ENCODE measurements around the gene FOLR3. TPM values are rescaled to one million over a fixed set of nuclear protein-coding genes. Genes with fewer than 3 reads are reported as not detected.

The FOLR3 gene
- total RNA-seq, 2 donors from 2014 or later: not detected

DNA sequence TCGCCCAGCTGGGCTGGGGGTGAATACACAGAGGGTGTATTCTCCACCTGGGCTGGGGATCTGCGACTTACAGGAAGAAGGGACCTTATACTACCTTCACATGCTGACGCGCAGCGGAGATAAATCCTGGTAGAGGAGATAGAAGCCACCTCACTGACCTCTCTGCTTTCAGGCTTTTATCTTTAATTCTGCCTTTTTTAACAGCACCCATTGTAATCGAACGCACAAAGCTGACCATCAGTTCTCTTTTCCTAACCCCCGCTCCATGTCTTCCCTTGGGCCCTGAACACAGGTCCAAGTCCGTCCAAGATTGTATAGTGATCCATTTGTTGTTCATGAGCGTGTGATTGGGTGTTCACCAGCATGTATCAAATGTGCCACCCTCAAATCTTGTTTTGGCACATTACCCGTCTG lies 31.8 kb upstream of the FOLR3 start:
- Histone ChIP-seq H3K27me3 (no peaks in the 10 kb centered on the region), H3K27ac (peak overlapping the region; percentile 74 to 95 (median 86)), H3K4me1 (peaks cover 27% of the 10 kb centered on the region), H3K9me3 (no peaks in the 10 kb centered on the region), H3K36me3 (replicated peaks in 1 of 2; ENCODE audit: insufficient read depth in 1 of 2, low read depth in 2 of 2) (peaks cover 2 to 3% of the 10 kb centered on the region in 2 donors), H3K4me3 (no peak overlapping the region)
- intact Hi-C loops (cut with DNase I): no loop called here
- WGBS, 2 donors: 74 to 77% methylated on average over 11 of the region's 11 CpGs
- ATAC-seq (no peak), DNase-seq (no peak)
- TF ChIP-seq, protein P1, sequence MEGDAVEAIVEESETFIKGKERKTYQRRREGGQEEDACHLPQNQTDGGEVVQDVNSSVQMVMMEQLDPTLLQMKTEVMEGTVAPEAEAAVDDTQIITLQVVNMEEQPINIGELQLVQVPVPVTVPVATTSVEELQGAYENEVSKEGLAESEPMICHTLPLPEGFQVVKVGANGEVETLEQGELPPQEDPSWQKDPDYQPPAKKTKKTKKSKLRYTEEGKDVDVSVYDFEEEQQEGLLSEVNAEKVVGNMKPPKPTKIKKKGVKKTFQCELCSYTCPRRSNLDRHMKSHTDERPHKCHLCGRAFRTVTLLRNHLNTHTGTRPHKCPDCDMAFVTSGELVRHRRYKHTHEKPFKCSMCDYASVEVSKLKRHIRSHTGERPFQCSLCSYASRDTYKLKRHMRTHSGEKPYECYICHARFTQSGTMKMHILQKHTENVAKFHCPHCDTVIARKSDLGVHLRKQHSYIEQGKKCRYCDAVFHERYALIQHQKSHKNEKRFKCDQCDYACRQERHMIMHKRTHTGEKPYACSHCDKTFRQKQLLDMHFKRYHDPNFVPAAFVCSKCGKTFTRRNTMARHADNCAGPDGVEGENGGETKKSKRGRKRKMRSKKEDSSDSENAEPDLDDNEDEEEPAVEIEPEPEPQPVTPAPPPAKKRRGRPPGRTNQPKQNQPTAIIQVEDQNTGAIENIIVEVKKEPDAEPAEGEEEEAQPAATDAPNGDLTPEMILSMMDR (IDR thresholded peaks at IDR 0.05): no peak
- TF ChIP-seq POLR2A (IDR thresholded peaks at IDR 0.05): no peak

- WGBS, 2 donors: 87 to 92% methylated on average over 12 to 14 of the region's 14 CpGs
- ATAC-seq (no peak), DNase-seq (no peak)
Observed at GRCh38 chr11:72105888-72106287, 29.6 kb upstream of the FOLR3 start, which contains the start of gene TOMT. Gene TOMT, plus strand, starts transcription at chr11:72105924. Its CDS starts 28 bp downstream, at chr11:72105952.

DNA sequence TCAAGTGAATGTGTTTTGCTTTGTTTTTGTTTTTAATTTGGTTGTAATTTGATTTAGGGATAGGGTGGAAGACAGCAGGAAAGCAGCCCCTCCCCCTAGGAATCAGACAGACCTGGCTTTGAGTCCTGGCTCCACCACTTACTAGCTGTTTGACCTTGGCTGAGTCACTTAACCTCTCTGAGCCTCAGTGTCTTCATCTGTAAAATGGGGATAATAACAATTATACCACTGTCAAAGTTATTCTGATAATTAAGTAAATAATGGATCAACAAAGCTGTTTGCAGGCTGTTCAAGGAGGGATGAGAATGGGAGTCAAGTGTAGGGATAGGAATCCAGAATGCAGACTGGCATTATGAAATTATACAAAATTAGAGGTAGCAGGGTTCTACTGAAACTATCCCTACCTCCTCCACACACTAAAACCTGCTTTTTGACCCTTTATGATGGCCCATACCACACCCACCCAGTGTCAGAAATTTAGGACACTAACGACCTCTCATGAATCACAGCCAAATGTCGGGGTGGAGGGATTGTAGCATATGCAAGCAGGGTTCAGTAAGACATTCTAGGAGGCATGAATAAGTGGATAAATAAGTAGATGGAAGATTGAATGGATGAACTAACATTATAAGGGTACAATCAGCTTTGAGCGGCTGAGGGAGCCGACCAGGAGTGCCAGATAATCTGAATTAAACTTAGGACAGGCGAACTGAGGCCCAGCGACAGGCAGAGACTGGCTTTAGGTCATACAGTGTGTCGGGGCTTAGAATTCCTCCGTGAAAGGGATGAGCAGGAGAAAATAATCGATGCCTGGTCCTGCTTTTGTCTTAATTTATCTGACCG lies 24.0 kb upstream of the FOLR3 start:
- no peak for DNase-seq

More at GRCh38 chr11:72105888-72106287, 29.6 kb upstream of the FOLR3 start, which contains the start of gene TOMT:
- Histone ChIP-seq H3K27ac (no peak within 1 kb of the TSS), H3K9me3 (no peaks in the 10 kb centered on the region), H3K4me1 (peaks cover 21% of the 10 kb centered on the region), H3K27me3 (no peaks in the 10 kb centered on the region), H3K4me3 (no peak within 1 kb of the TSS), H3K36me3 (replicated peaks in 1 of 2; ENCODE audit: insufficient read depth in 1 of 2, low read depth in 2 of 2) (no peaks in the 10 kb centered on the region)
- TF ChIP-seq, protein P1 (IDR thresholded peaks at IDR 0.05): no peak
- intact Hi-C loops (cut with DNase I): no loop called here

DNA sequence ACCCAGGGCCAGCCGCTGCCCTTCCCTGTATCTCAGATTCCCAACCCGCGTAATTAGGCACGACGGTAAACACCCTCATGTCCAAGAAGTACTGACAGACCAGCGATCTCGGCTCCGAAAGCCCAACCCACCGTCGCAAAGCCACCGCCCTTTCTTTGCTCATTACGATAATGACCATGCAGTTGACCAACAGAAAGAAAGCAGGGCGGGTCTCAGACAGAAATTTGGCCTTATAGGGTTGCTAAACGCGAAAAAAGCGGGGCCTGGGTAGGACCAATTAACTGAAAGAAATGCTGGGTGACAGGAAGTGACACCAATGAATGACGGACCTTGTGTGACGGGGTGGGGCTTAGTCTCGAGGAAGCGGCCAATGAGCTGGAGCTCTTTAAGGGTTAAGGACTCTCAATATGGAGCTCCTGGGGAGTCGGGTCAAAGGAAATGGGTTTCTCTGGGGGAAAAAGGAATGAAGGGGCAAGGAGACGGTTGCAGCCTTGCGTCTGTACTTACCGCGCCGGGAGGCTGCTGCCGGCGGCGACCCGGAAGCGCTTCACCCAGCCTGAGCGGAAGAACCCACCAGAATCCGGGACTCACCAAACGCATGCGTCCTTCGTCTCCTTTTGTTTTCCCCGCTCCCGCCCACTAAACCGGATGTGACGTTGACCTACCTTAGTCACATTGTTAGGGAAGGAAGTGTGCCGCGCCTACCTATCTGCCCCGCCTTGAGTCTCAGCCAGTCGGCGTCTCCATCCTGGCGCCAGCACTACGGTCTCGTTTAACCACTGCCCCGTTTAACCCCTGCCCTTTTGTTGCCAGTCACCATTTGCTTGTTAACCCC lies 23.2 kb upstream of the FOLR3 start, which contains the start of gene ANAPC15:
TSS of gene ANAPC15 (minus strand) at position 553 of the 835 bp plus-strand sequence. CDS start 1,419 bp downstream, outside the sequence.
- WGBS, 2 donors: 0% methylated on average over 39 to 49 of the region's 49 CpGs
- peak within 1 kb of the TSS; percentile 31 to 42 for H3K4me3 ChIP-seq
- H3K9me3 ChIP-seq: no peaks in the 10 kb centered on the region
- DNase-seq (peak; percentile 98 to 100 (median 99)), ATAC-seq (peak; percentile 93)
- no peaks in the 10 kb centered on the region for H3K36me3 ChIP-seq (replicated peaks in 1 of 2; ENCODE audit: insufficient read depth in 1 of 2, low read depth in 2 of 2)
- peak; percentile 77 to 95 (median 91) for TF ChIP-seq POLR2A (IDR thresholded peaks at IDR 0.05)
- TF ChIP-seq, protein P1 (IDR thresholded peaks at IDR 0.05): peak in 3 of 7 experiments; percentile 6 to 23 (median 15)
- peaks cover 15% of the 10 kb centered on the region for H3K4me1 ChIP-seq
- intact Hi-C loops (cut with DNase I): no loop called here
- H3K27me3 ChIP-seq: no peaks in the 10 kb centered on the region
- peak within 1 kb of the TSS; percentile 96 to 98 (median 96) for H3K27ac ChIP-seq

More for the DNA sequence above, 24.0 kb upstream of the FOLR3 start:
- WGBS, 2 donors: 1% methylated on average over 9 to 10 of the region's 10 CpGs
- H3K27ac ChIP-seq: peak overlapping the region; percentile 96 to 98 (median 96)
- intact Hi-C loops (cut with DNase I): no loop called here
- H3K27me3 ChIP-seq: no peaks in the 10 kb centered on the region
- no peaks in the 10 kb centered on the region for H3K9me3 ChIP-seq
- no peaks in the 10 kb centered on the region for H3K36me3 ChIP-seq (replicated peaks in 1 of 2; ENCODE audit: insufficient read depth in 1 of 2, low read depth in 2 of 2)
- TF ChIP-seq, protein P1 (IDR thresholded peaks at IDR 0.05): no peak
- no peak for TF ChIP-seq POLR2A (IDR thresholded peaks at IDR 0.05)
- H3K4me1 ChIP-seq: peaks cover 15% of the 10 kb centered on the region
- no peak for ATAC-seq
- H3K4me3 ChIP-seq: no peak overlapping the region

Measured in body of pancreas (tissue), 4 donors.